Activated CD4-positive, alpha-beta T cell treated with anti-CD3 and anti-CD28 coated beads for 1 hour (primary cell): ENCODE measurements around the gene GP1BB.

ENCODE experiments used
- DNase-seq: peaks from one replicate; pipeline ENCODE4 v3.0.0-alpha.2; 2020

Gene GP1BB

GRCh38 chr22:19757140-19757984, 34.0 kb downstream of the GP1BB start:
- DNase-seq: no peak

- DNase-seq: no peak
These were observed 34.9 kb downstream of the GP1BB start for GRCh38 chr22:19757985-19758895.

GRCh38 chr22:19758896-19759426, 35.6 kb downstream of the GP1BB start:
- no peak for DNase-seq

- no peak for DNase-seq
These were observed 36.2 kb downstream of the GP1BB start for GRCh38 chr22:19759427-19760057.

- DNase-seq: no peak
These were observed 37.0 kb downstream of the GP1BB start, which contains the start of gene TBX1 for GRCh38 chr22:19760058-19760950. Gene TBX1 (plus strand): TSS chr22:19760778. CDS start chr22:19760844, 66 bp downstream.

GRCh38 chr22:19760951-19761724, 37.8 kb downstream of the GP1BB start:
- DNase-seq: no peak

- DNase-seq: no peak
These were observed 38.6 kb downstream of the GP1BB start for GRCh38 chr22:19761725-19762567.

GRCh38 chr22:19762568-19763457, 39.5 kb downstream of the GP1BB start:
- no peak for DNase-seq

GRCh38 chr22:19763458-19764298, 40.3 kb downstream of the GP1BB start:
- DNase-seq: no peak

GRCh38 chr22:19764299-19764593, 40.9 kb downstream of the GP1BB start:
- no peak for DNase-seq

- no peak for DNase-seq
These were observed 41.5 kb downstream of the GP1BB start for GRCh38 chr22:19764636-19765476.

GRCh38 chr22:19765477-19766239, 42.3 kb downstream of the GP1BB start:
- DNase-seq: no peak

- no peak for DNase-seq
These were observed 42.8 kb downstream of the GP1BB start for GRCh38 chr22:19766240-19766510.

- DNase-seq: peak; percentile 34
These were observed 43.4 kb downstream of the GP1BB start for GRCh38 chr22:19766511-19767426.
